HG03558 (cell line): ENCODE measurements around the gene IL36B.

Experiments
- ATAC-seq: cut with Tn5 transposase; IDR thresholded peaks from one replicate; pipeline ENCODE4 v1.9.1; 2021; ENCODE audit warnings: moderate number of reproducible peaks; ENCODE audit not compliant: unreplicated experiment; ENCODE audit errors: extremely low read depth

The IL36B gene

GRCh38 chr2:113012436-113013335 is 40.0 kb downstream of the IL36B start:
- no peak for ATAC-seq

- no peak for ATAC-seq
These were observed 41.6 kb downstream of the IL36B start for GRCh38 chr2:113011108-113011507.

- ATAC-seq = no peak
These were observed 42.6 kb downstream of the IL36B start for GRCh38 chr2:113010088-113010487.

GRCh38 chr2:113009622-113010021 is 43.0 kb downstream of the IL36B start:
- no peak for ATAC-seq

GRCh38 chr2:113007250-113007649 is 45.4 kb downstream of the IL36B start:
- ATAC-seq = no peak

- no peak for ATAC-seq
These were observed 47.6 kb downstream of the IL36B start, which contains the start of gene IL36A for GRCh38 chr2:113005030-113005509. Gene IL36A, plus strand, starts transcription at chr2:113005459. Its CDS starts 413 bp downstream, at chr2:113005872.

GRCh38 chr2:113002677-113003076 is 50.0 kb downstream of the IL36B start:
- ATAC-seq = no peak

- no peak for ATAC-seq
These were observed 52.2 kb downstream of the IL36B start for GRCh38 chr2:113000436-113000835.

- no peak for ATAC-seq
These were observed 55.5 kb downstream of the IL36B start for GRCh38 chr2:112997151-112997550.

- no peak for ATAC-seq
These were observed 56.0 kb downstream of the IL36B start for GRCh38 chr2:112996635-112997034.

GRCh38 chr2:112995346-112995920 is 57.2 kb downstream of the IL36B start:
- no peak for ATAC-seq

- no peak for ATAC-seq
These were observed 58.0 kb downstream of the IL36B start for GRCh38 chr2:112994648-112995047.

GRCh38 chr2:112993831-112994230 is 58.8 kb downstream of the IL36B start:
- no peak for ATAC-seq

- no peak for ATAC-seq
These were observed 63.1 kb downstream of the IL36B start for GRCh38 chr2:112989611-112990010.

- no peak for ATAC-seq
These were observed 67.6 kb downstream of the IL36B start for GRCh38 chr2:112985090-112985489.

GRCh38 chr2:112980537-112980936 is 72.1 kb downstream of the IL36B start:
- no peak for ATAC-seq

- no peak for ATAC-seq
These were observed 72.9 kb downstream of the IL36B start for GRCh38 chr2:112979731-112980130.

- no peak for ATAC-seq
These were observed 75.1 kb downstream of the IL36B start, which contains the start of gene IL36G for GRCh38 chr2:112977559-112978056. Gene IL36G, plus strand, starts transcription at chr2:112978006. Its CDS starts 633 bp downstream, at chr2:112978639.
